Activated CD8-positive, alpha-beta T cell treated with anti-CD3 and anti-CD28 coated beads for 36 hours (primary cell): ENCODE results near the gene PLEKHA6. TPM values are rescaled to one million over a fixed set of nuclear protein-coding genes. Genes with fewer than 3 reads are reported as not detected.

Experiments
- ATAC-seq: fragments of 200-7000 bp; cut with Tn5 transposase; one replicate; pipeline ENCODE4 v1.10.0; 2021; ENCODE audit warnings: mild to moderate bottlenecking, moderate library complexity
- CTCF ChIA-PET: fragments of 350-600 bp; sonication (Branson Sonifier 250); formaldehyde crosslinking; loops from one replicate; lab custom pipeline; 2021; ENCODE audit warnings: antibody characterized with exemption; lab: Charles Lee
- POLR2A ChIA-PET: fragments of 350-600 bp; sonication (Branson Sonifier 250); formaldehyde crosslinking; loops from one replicate; lab custom pipeline; 2021; ENCODE audit warnings: antibody characterized with exemption; lab: Charles Lee
- DNase-seq: peaks from one replicate; pipeline ENCODE4 v3.0.0-alpha.2; 2020
- H3K27ac Mint-ChIP-seq: one replicate; pipeline ENCODE4 v1.8.0; 2021; ENCODE audit warnings: mild to moderate bottlenecking, mixed read lengths
- H3K27me3 Mint-ChIP-seq: one replicate; pipeline ENCODE4 v1.8.0; 2021; ENCODE audit warnings: mixed read lengths
- H3K36me3 Mint-ChIP-seq: one replicate; pipeline ENCODE4 v1.8.0; 2021; ENCODE audit warnings: low read depth, mixed read lengths
- H3K4me1 Mint-ChIP-seq: one replicate; pipeline ENCODE4 v1.8.0; 2021; ENCODE audit warnings: low read depth, mixed read lengths
- H3K4me3 Mint-ChIP-seq: one replicate; pipeline ENCODE4 v1.8.0; 2021; ENCODE audit warnings: mild to moderate bottlenecking, moderate library complexity, mixed read lengths
- H3K9me3 Mint-ChIP-seq: one replicate; pipeline ENCODE4 v1.8.0; 2021; ENCODE audit warnings: mixed read lengths
- CTCF ChIP-seq: fragments of 200-600 bp; IDR thresholded peaks from one replicate; pipeline ENCODE4 v1.8.0; 2022; ENCODE audit warnings: antibody characterized with exemption, mild to moderate bottlenecking
- intact Hi-C: fragments of 100-400 bp; cut with micrococcal nuclease; formaldehyde crosslinking; loops from one replicate; pipeline ENCODE4 v1.10.0; 2022
- total RNA-seq, 2 experiments: library from RNA; stranded (reverse); gene quantifications; one replicate each; pipeline ENCODE4 v1.2.3, GENCODE V29; 2021

The PLEKHA6 gene
- total RNA-seq, 2 experiments from 2014 or later, result 3.0 to 3.7 TPM

GRCh38 chr1:204232526-204232925, 127.2 kb downstream of the PLEKHA6 start:
- Mint-ChIP-seq H3K4me1 (no peaks in the 10 kb centered on the region), H3K9me3 (no peaks in the 10 kb centered on the region), H3K27me3 (peaks cover 1% of the 10 kb centered on the region), H3K4me3 (no peak overlapping the region), H3K36me3 (no peaks in the 10 kb centered on the region), H3K27ac (no peak overlapping the region)
- TF ChIP-seq CTCF, result no peak
- no peak for ATAC-seq
- intact Hi-C loops, result no loop called here
- DNase-seq, result no peak
- POLR2A ChIA-PET, result no interaction called here
- CTCF ChIA-PET, result interaction anchor here (0.8 to 2.6 kb wide), 4 partner anchors 19 to 131 kb away, joined by 3 to 14 read pairs (median 4); partner anchors contain the start of gene GOLT1A

- intact Hi-C loops, result no loop called here
- ChIA-PET POLR2A (no interaction called here), CTCF (interaction anchor here (1.0 to 2.0 kb wide), 6 partner anchors 16 to 168 kb away, joined by 3 to 11 read pairs (median 4); partner anchors contain the start of gene GOLT1A)
- Mint-ChIP-seq H3K4me1 (no peaks in the 10 kb centered on the region), H3K27me3 (no peaks in the 10 kb centered on the region), H3K36me3 (no peaks in the 10 kb centered on the region), H3K9me3 (no peaks in the 10 kb centered on the region), H3K4me3 (no peak overlapping the region), H3K27ac (no peak overlapping the region)
- TF ChIP-seq CTCF, result no peak
- DNase-seq, result no peak
- ATAC-seq, result no peak
Observed at GRCh38 chr1:204230211-204230610, 129.5 kb downstream of the PLEKHA6 start.

- intact Hi-C loops, result no loop called here
- Mint-ChIP-seq H3K36me3 (no peaks in the 10 kb centered on the region), H3K9me3 (no peaks in the 10 kb centered on the region), H3K4me3 (no peak overlapping the region), H3K27ac (no peak overlapping the region), H3K27me3 (no peaks in the 10 kb centered on the region), H3K4me1 (no peaks in the 10 kb centered on the region)
- no peak for TF ChIP-seq CTCF
- ChIA-PET POLR2A (no interaction called here), CTCF (interaction anchor here (1.5 to 2.0 kb wide), 2 partner anchors 22 to 170 kb away, joined by 6 to 11 read pairs; no protein-coding TSS in a partner anchor)
- DNase-seq, result no peak
- ATAC-seq, result no peak
Observed at GRCh38 chr1:204228896-204229295, 130.8 kb downstream of the PLEKHA6 start.

- intact Hi-C loops, result no loop called here
- no peaks in the 10 kb centered on the region for H3K27me3 Mint-ChIP-seq
Observed at GRCh38 chr1:204227996-204228785, 131.5 kb downstream of the PLEKHA6 start.

More at GRCh38 chr1:204227996-204228785, 131.5 kb downstream of the PLEKHA6 start:
- no peak for ATAC-seq
- Mint-ChIP-seq H3K36me3 (no peaks in the 10 kb centered on the region), H3K27ac (no peak overlapping the region), H3K4me1 (no peaks in the 10 kb centered on the region), H3K4me3 (no peak overlapping the region), H3K9me3 (no peaks in the 10 kb centered on the region)
- no peak for DNase-seq
- ChIA-PET POLR2A (no interaction called here), CTCF (interaction anchor here (0.7 to 1.7 kb wide), 2 partner anchors 21 to 66 kb away, joined by 4 to 5 read pairs; no protein-coding TSS in a partner anchor)
- no peak for TF ChIP-seq CTCF
